HT-29 (cell line): ENCODE data around the gene TNS1. TPM values are rescaled to one million over a fixed set of nuclear protein-coding genes. Genes with fewer than 3 reads are reported as not detected.

ENCODE experiments used
- DNase-seq: peaks from one replicate; pipeline ENCODE4 v3.0.0-alpha.2; 2015; ENCODE audit warnings: low spot score
- total RNA-seq: library from RNA; depleted of rRNA; stranded (reverse); fragments of >200 nt; shearing (Covaris generic); gene quantifications from 2 replicates; pipeline ENCODE4 v1.2.3, GENCODE V29; 2014

Gene TNS1
- total RNA-seq, 1 experiment from 2014 or later = 13.8 TPM

DNA sequence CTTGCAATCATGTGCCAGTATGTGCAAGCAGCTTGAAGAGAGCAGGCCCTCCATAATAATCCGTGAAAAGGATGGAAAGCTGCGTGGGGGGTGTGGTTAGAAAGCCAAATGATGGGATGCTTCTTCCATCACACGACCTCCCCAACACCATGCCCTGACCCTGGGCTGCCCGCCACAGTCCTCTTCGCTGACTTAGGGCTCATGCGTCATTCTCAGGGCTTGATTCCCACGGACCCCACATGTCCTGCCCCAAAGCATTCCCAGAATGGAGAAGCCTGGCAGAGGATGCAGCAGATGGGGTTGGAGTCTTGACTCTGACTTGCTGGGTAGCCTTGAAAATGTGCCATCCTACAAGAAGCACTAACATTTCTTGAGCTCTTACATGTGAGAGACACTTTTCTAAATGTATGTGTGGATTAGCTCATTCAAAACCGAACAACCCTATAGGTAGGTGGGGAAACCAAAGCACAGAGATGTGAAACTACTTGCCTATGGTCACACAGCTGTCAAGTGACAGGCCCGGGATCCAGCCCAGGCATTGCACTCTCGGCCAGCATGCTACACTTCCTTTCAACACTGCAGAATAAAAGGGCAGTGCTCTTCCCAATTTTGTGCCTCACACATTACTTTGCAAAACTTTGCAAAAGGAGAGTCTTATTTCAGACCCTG is 3.7 kb downstream of the TNS1 start:
- DNase-seq = no peak

DNA sequence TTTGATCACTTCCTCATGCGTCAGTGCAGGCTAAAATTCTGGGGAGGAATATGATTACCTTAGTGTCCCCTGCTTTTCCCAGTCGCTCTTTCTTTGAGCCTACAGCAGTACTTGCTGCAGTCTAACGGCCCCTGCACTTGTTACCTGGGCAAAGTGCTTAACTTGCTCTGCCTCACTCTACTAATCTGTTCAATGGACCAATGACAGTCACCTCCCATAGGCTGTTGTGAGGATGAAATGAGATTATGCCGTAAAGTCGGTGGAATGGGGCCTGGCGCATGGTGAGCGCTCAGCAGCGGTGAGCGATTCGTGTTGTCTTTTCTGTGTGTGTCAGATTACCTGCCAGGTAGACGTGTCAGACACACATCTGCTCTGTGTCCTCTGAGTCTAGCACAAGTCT is 5.3 kb downstream of the TNS1 start:
- no peak for DNase-seq

DNA sequence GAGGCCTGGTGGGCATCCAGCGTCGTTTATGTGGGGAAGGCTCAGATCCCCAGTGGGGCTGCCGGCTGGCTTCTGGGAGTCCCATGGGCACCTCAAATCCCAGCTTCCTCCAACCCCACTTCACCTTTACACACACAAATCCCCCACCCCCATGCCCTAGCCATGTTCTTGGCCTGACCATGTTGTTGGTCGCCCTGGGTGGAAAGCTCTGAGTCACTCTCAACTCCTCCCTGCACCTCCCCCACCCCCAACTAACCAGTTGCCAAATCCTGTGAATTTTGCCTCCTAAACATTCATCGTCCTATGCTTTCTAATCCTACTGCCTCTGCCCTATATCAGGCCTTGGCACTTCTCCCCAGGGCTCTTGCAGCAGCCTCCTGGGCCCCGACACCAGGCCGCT is 6.4 kb downstream of the TNS1 start:
- DNase-seq = no peak

- no peak for DNase-seq
Measured at GRCh38 chr2:217995731-217996231, 7.0 kb downstream of the TNS1 start.

- no peak for DNase-seq
Measured at GRCh38 chr2:217994776-217995274, 8.0 kb downstream of the TNS1 start.

DNA sequence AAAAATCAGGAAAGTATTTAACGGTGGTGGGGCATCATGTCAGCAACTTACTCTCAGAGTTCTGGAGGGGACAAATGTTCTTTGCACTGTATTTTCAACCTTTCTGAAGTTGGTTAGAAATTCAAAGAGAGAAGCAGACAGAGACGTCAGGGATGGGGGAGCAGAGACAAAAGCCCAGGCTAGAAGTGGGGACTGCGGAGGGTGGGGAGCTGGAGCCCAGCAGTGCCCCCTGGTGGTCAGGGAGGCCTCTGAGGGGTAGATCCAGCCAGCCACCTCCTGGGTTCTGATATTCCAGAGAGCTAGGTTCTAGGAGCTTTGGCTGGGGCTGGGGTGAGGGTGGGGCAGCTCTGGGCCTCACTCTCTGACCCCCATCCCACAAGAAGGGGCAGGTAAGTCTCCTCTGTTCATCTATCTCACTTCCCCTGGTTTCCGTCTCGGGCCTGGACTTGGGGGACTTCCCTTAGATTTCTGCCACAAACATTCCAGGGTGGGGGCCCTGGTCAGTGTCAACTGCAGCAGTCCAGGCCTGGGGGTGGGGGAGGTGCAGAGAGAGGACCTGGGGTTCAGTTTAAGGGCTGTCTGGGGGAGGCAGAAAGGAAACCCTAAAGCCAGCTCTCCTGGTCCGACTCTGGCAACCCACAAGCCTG is 8.9 kb downstream of the TNS1 start:
- peak; percentile 56 for DNase-seq

DNA sequence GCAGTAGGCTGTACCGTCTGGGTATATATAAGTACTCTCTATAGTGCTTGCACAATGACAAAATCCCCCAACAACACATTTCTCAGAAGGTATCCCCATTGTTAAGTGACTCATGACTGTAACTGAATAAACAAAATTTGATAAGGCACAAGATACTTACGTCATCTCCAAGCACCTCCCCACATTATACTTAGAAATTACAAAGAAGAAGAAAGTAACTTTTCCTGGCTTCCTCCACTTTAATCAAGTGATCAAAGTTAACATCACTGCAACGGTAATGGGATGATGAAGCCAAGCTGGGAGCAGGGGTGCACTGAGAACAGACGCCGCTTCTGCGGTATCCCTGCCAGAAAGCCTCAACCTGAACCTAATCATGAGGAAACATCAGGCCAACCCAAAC is 9.7 kb downstream of the TNS1 start:
- DNase-seq = no peak

- DNase-seq = no peak
Measured at GRCh38 chr2:217992061-217992460, 10.7 kb downstream of the TNS1 start.

DNA sequence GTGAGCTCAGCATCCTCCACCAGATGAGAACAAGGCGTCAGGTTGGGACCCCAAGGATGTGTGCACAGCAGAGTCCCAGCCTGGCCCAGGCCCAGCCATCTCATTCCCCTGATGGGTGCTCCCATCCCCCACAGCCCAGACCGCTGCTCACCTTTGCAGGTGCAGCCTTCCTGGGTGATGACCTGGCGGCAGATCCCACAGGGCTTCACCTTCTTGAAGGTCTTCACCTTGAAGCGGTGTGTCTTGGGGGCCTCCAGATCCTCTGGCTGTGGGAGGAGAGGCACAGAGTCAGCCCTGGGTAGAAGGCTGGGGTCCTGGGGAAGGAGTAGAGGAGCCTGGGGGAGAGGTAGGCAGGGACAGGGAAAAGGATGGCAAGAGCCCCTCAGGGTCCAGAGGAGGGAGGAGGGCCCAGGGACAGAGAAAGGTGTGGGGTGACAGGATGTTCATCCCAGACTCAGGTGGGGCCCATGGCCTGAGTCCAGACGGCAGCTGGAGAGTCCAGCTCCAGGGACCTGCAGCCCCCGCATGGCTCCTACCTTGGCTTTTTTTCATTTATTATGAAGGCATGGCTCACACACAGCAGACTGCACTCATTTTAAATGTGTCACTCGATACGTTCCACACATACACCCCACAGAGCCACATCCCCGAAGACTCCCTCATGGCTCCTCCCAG is 11.9 kb downstream of the TNS1 start:
- no peak for DNase-seq

DNA sequence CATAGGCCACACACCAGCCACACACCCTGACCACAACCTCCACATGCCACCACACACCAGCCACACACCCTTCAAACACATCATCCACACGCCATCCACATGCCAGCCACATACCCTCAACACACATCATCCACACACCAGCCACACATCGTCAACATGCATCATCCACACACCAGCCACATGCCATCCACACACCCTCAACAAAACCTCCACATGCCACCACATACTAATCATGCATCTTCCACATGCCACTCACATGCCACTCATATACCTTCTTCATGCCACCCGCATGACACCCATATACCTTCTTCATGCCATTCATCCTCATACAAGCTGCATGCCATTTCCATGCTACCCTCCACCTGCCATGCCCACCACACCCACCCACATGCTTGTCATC is 12.4 kb downstream of the TNS1 start:
- DNase-seq = no peak

- no peak for DNase-seq
Measured at GRCh38 chr2:217989221-217989948, 13.4 kb downstream of the TNS1 start.

DNA sequence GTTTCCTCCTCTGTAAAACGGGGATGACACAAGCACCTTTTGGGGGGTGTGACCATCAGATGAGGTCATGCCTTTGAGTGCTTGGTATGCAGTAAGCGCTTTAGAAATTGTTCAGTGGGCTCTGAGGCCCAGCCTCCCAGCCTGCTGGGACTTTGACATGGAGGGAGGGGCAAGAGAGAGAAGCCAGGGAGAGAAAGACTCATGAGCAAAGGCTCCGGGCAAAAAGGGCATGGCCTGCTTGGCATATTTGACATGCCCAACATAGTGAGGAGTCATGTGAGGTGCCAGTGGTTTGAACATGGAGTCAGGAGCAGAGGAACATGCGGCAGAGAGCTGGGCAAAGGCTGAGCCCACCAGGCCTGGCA is 14.0 kb downstream of the TNS1 start:
- DNase-seq = no peak

- peak; percentile 96 for DNase-seq
Measured at GRCh38 chr2:217988014-217988839, 14.6 kb downstream of the TNS1 start.

GRCh38 chr2:217987391-217987790 is 15.4 kb downstream of the TNS1 start:
- DNase-seq = no peak

- no peak for DNase-seq
Measured at GRCh38 chr2:217986256-217986961, 16.4 kb downstream of the TNS1 start.

- DNase-seq = no peak
Measured at GRCh38 chr2:217983276-217984233, 19.2 kb downstream of the TNS1 start.

DNA sequence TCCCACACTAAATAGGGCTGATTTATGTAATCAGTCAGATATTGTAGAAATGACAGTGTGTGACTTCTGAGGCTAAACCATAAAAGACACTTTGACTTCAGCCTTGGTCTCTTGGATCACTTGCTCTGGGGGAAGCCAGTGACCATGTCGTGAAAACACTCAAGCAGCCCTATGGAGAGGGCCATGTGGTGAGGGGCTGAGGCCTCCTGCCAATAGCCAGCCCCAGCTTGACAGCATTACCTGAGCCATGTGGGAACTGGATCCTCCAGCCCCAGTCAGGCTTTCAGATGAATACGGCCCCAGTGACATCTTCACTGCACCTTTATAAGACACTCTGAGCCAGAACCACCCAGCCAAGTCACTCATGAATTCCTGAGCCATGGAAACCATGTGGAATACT is 20.8 kb downstream of the TNS1 start:
- DNase-seq = no peak

- no peak for DNase-seq
Measured at GRCh38 chr2:217981084-217981730, 21.6 kb downstream of the TNS1 start.

GRCh38 chr2:217980591-217980990 is 22.2 kb downstream of the TNS1 start:
- DNase-seq = no peak
